Lower leg skin (tissue), 3 donors: Measurements from ENCODE around the gene MYL4.

Source experiments
- POLR2A ChIP-seq, 2 donors: fragments of 450-650 bp; IDR thresholded peaks; one replicate each; pipeline ENCODE4 v1.6.1; 2016 to 2017; ENCODE audit warnings: antibody characterized with exemption in 2 of 2, mild to moderate bottlenecking in 1 of 2, moderate library complexity in 1 of 2
- TF ChIP-seq, protein P1 (sequence below), 3 donors: fragments of 450-650 bp; IDR thresholded peaks; one replicate each; pipeline ENCODE4 v1.5.1; 2016; ENCODE audit warnings: antibody characterized with exemption in 3 of 3, mild to moderate bottlenecking in 3 of 3, moderate library complexity in 2 of 3

DNA sequence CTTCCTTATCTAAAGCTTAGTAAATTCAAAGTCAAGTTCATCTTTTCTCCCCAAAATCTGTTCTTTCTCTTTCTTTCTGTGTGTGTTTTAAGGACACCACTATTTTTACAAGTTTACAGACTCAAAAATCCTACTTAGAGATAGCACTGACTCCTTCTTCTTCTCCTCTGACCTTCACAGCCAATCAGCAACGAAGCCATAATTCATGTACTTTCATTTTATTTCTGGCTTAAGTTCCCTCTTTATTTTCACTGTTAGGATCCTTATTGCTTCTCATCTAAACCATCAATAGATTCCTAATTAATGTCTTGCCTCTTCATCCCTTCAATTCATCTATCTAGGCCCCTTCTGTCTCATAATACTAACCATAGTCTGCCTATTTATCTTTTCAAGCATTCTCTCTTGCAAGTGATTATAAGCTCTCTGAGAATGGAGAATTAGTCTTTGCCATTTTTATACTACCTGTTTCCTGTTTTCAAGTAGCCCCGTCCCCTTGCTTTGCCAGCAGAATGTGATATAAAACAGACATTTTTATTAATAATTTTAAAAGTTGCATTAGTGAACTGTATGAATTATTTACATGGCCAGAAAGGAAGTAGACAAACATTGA is 47.0 kb upstream of the MYL4 start:
- TF ChIP-seq, protein P1, sequence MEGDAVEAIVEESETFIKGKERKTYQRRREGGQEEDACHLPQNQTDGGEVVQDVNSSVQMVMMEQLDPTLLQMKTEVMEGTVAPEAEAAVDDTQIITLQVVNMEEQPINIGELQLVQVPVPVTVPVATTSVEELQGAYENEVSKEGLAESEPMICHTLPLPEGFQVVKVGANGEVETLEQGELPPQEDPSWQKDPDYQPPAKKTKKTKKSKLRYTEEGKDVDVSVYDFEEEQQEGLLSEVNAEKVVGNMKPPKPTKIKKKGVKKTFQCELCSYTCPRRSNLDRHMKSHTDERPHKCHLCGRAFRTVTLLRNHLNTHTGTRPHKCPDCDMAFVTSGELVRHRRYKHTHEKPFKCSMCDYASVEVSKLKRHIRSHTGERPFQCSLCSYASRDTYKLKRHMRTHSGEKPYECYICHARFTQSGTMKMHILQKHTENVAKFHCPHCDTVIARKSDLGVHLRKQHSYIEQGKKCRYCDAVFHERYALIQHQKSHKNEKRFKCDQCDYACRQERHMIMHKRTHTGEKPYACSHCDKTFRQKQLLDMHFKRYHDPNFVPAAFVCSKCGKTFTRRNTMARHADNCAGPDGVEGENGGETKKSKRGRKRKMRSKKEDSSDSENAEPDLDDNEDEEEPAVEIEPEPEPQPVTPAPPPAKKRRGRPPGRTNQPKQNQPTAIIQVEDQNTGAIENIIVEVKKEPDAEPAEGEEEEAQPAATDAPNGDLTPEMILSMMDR (IDR thresholded peaks at IDR 0.05), result no peak
- TF ChIP-seq POLR2A (IDR thresholded peaks at IDR 0.05), result no peak
